ENCODE results near the gene AMBN.

The AMBN gene, protein sequence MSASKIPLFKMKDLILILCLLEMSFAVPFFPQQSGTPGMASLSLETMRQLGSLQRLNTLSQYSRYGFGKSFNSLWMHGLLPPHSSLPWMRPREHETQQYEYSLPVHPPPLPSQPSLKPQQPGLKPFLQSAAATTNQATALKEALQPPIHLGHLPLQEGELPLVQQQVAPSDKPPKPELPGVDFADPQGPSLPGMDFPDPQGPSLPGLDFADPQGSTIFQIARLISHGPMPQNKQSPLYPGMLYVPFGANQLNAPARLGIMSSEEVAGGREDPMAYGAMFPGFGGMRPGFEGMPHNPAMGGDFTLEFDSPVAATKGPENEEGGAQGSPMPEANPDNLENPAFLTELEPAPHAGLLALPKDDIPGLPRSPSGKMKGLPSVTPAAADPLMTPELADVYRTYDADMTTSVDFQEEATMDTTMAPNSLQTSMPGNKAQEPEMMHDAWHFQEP

GRCh38 chr4:70591955-70592582 lies at the start of gene AMBN:
AMBN (plus strand) TSS chr4:70592256; CDS start chr4:70592359, 103 bp downstream.
- DNase-seq (ENCODE audit: low spot score), result no peak

- DNase-seq (ENCODE audit: low spot score), result peak; percentile 4
Measured at GRCh38 chr4:70544279-70544868, 47.7 kb upstream of the AMBN start.

DNA sequence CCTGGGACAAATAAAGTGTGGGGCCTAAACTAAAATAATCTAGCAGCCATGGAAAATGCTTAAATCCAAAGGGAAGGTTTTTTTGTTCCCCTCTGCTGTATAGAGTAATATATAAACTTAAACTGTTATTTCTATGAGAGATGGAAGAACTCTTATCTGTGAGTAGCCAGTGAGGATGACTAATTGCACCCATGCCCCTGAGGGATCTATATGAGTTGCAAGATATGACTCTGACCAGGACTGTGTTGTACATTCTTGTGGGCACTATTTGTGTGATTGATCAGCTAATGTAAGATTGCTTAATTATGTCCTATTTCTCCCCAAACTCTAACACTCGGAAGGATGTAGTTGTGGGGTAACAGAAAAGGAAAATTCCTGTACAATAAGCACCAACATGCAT lies 35.2 kb upstream of the AMBN start:
- DNase-seq (ENCODE audit: low spot score), result no peak

- DNase-seq (ENCODE audit: low spot score), result peak; percentile 37
Measured at GRCh38 chr4:70559211-70559830, 32.7 kb upstream of the AMBN start.

DNA sequence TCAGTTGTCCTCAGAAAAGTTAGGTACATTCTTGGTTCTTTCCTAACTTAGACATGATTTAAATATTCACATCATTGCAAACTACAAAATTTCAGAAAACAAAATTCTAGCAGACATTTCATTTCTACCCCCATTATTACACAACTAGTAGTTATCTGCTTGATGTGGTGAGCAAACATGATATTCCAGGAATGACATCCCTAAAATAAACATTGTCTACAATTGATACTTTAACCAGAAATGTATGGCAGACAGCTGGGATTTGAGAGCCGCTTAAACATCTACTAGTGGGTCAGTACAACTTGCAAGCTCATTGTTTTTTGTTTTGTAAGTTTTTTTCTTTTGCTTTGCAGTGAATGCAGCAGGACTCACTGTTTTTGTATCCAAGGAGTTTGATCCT lies 32.1 kb upstream of the AMBN start:
- no peak for DNase-seq (ENCODE audit: low spot score)

DNA sequence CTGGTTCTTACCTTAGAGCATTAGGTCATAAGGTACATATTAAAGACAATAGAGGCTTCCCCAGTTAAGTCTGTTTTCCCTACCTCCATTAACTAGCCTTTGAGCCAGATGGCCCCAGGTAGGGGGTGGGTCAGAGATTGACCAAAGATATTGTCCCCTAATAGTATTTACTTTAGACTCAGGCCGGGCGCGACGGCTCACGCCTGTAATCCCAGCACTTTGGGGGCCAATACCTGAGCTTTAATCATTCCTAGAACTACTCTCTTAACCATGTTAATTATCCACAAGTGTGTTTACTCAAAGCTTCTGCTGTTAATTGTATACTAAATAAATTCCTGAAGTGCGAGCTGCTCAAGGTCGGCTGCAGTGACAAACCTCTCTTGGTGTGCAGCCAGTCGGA lies 28.0 kb upstream of the AMBN start:
- DNase-seq (ENCODE audit: low spot score), result no peak

GRCh38 chr4:70570796-70571195 lies 21.3 kb upstream of the AMBN start:
- DNase-seq (ENCODE audit: low spot score), result no peak

GRCh38 chr4:70571772-70572171 lies 20.3 kb upstream of the AMBN start:
- DNase-seq (ENCODE audit: low spot score), result no peak

DNA sequence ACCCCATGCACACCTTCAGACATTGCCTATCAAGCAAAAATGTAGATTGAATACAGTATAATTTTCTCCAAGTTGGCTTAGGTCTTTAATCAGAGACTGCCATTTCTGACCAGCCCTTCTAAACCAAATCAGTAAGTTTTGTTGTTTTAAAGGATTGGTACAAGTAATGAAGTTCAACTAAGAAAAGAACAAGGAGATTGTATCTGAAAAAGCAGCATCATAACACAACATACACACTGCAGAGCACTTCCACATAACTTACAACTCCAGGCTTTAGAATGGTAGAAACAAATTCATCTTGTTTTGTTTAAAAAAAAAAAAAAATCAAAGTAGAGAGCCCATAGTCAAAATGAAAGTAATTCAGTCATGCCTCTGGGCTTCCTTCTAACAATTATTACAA lies 16.1 kb upstream of the AMBN start:
- DNase-seq (ENCODE audit: low spot score), result no peak

- no peak for DNase-seq (ENCODE audit: low spot score)
Measured at GRCh38 chr4:70577220-70577927, 14.7 kb upstream of the AMBN start.

DNA sequence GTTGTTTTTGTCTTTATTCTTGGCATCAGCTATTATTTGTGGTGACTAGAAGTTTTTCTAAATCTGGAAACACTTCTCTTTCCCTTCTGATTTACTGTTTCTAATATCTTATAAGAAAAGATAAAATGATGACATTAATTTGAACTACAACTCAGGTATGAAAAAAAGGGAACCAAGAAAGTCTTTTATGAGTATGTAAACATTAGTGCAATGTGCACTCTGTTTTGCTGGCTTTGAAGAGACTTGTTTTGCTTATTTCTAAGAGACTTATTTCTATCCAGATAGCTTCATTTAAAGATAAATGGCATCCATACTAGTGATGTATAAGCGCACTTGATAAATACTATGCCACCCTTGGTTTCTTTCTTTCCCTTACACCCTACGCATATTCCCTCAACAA lies 10.1 kb upstream of the AMBN start:
- DNase-seq (ENCODE audit: low spot score), result no peak

GRCh38 chr4:70583952-70584834 lies 7.9 kb upstream of the AMBN start:
- DNase-seq (ENCODE audit: low spot score), result no peak

GRCh38 chr4:70586841-70587240 lies 5.2 kb upstream of the AMBN start:
- DNase-seq (ENCODE audit: low spot score), result no peak

DNA sequence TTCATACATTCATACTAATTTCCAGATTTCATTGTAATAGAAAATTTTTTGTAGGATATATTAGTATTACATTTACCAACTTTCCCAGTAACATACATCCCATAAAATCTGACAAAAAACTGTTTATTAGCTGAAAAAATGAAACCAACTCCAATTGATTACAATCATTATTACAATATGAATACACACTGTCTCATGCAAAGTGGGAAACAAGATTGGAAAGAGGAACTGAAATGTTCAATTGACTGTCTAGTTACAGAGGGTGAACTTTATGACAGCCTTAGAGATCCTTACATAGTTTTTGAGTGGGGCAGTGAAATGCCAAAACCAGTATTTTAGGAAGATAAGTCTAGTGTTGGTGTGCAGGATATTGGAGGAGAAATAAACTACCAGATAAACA lies 2.3 kb upstream of the AMBN start:
- DNase-seq (ENCODE audit: low spot score), result no peak

GRCh38 chr4:70594196-70594595 lies 2.1 kb downstream of the AMBN start:
- no peak for DNase-seq (ENCODE audit: low spot score)

- DNase-seq (ENCODE audit: low spot score), result no peak
Measured at GRCh38 chr4:70600305-70600704, 8.2 kb downstream of the AMBN start.

- no peak for DNase-seq (ENCODE audit: low spot score)
Measured at GRCh38 chr4:70600977-70601376, 8.9 kb downstream of the AMBN start.

- DNase-seq (ENCODE audit: low spot score), result peak; percentile 65
Measured at GRCh38 chr4:70601422-70602039, 9.5 kb downstream of the AMBN start.

DNA sequence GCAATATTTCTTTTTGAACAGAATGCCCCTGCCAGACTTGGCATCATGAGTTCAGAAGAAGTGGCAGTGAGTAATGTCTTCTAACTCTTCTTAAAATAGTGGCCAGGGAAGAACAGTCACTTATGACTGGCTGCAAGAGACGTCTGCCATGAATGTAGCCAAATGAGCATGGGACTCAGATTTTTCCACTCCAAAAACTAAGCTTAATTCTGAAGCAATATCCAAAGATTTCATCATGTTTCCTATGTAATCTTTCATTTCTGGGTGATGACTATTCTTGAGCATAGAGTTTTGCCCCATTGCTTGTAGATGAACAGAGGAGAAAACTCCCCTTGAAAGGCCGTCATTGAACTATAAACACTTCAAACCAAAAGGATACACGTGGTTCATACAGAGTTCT lies 11.8 kb downstream of the AMBN start:
- no peak for DNase-seq (ENCODE audit: low spot score)

- DNase-seq (ENCODE audit: low spot score), result no peak
Measured at GRCh38 chr4:70606459-70606858, 14.4 kb downstream of the AMBN start.
